GM11168 (cell line): ENCODE data around the gene TMEM179.

Experiments used
- in situ Hi-C: fragments of 300-500 bp; cut with MboI; formaldehyde crosslinking; loops from one replicate; pipeline ENCODE4 v1.12.0; 2022; ENCODE audit warnings: low sequenced_read_pairs; ENCODE audit not compliant: unreplicated experiment

The TMEM179 gene

GRCh38 chr14:104576232-104576969 lies 28.2 kb downstream of the TMEM179 start:
- in situ Hi-C loops, result no loop called here

GRCh38 chr14:104574978-104575583 lies 29.5 kb downstream of the TMEM179 start:
- in situ Hi-C loops, result no loop called here

GRCh38 chr14:104574536-104574935 lies 30.0 kb downstream of the TMEM179 start:
- in situ Hi-C loops, result no loop called here

GRCh38 chr14:104573930-104574329 lies 30.6 kb downstream of the TMEM179 start:
- in situ Hi-C loops, result no loop called here

- in situ Hi-C loops, result no loop called here
Measured at GRCh38 chr14:104572668-104573067, 31.9 kb downstream of the TMEM179 start.

- in situ Hi-C loops, result no loop called here
Measured at GRCh38 chr14:104572024-104572626, 32.4 kb downstream of the TMEM179 start.

GRCh38 chr14:104571246-104571645 lies 33.3 kb downstream of the TMEM179 start:
- in situ Hi-C loops, result no loop called here

- in situ Hi-C loops, result no loop called here
Measured at GRCh38 chr14:104569435-104569834, 35.1 kb downstream of the TMEM179 start.

GRCh38 chr14:104568620-104569019 lies 36.0 kb downstream of the TMEM179 start:
- in situ Hi-C loops, result no loop called here

- in situ Hi-C loops, result no loop called here
Measured at GRCh38 chr14:104567957-104568225, 36.7 kb downstream of the TMEM179 start.

GRCh38 chr14:104567141-104567956 lies 37.2 kb downstream of the TMEM179 start:
- in situ Hi-C loops, result no loop called here

- in situ Hi-C loops, result no loop called here
Measured at GRCh38 chr14:104564744-104565679, 39.6 kb downstream of the TMEM179 start.

- in situ Hi-C loops, result no loop called here
Measured at GRCh38 chr14:104563742-104564615, 40.6 kb downstream of the TMEM179 start.

- in situ Hi-C loops, result no loop called here
Measured at GRCh38 chr14:104563191-104563741, 41.3 kb downstream of the TMEM179 start.

GRCh38 chr14:104562606-104563005 lies 42.0 kb downstream of the TMEM179 start:
- in situ Hi-C loops, result no loop called here

- in situ Hi-C loops, result no loop called here
Measured at GRCh38 chr14:104561632-104562495, 42.7 kb downstream of the TMEM179 start.

GRCh38 chr14:104561124-104561557 lies 43.4 kb downstream of the TMEM179 start:
- in situ Hi-C loops, result no loop called here

- in situ Hi-C loops, result no loop called here
Measured at GRCh38 chr14:104560586-104560945, 44.0 kb downstream of the TMEM179 start.
